WI38 (cell line): ENCODE data around the gene JCAD.

Experiments used
- H3K4me3 ChIP-seq: 2 replicates; pipeline ENCODE4 v1.5.1; 2011; ENCODE audit warnings: low read depth, mild to moderate bottlenecking, control low read depth, low read length
- TF ChIP-seq, protein P1 (sequence below): IDR thresholded peaks from 2 replicates; pipeline ENCODE4 v1.5.1; 2012; ENCODE audit warnings: low read depth, mild to moderate bottlenecking, control low read depth, low read length

JCAD gene

DNA sequence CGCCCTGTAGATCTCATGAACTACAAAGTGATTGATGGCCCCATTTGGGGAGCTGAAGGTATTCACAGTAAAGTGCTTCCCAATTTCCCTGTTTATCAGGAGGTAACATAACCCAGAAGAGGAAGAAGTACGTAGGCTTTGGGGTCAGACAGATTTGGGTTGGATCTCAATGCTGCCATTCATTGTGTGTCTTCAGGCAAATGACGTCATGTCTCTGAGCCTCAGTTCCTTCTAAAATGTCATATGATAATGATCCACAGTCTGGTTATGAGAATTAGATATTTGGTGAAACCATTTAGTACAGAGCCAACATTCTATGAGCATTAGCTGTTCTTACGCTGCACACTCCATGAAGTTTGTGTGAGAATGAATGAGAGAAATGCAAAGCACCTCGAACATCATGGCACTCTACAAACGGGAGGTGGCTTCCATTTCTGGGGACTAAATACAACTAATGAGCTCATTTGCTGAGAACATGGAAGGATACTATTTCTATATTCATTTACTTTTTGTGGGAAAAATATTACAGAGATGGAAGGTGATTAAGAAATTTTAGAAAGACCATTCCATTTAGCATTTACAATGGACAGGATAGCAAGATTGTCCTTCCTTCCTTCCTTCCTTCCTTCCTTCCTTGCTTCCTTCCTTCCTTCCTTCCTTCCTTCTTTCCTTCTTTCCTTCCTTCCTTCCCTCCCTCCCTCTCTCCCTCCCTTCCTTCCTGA, 13.8 kb upstream of the JCAD start:
- no peak overlapping the region for H3K4me3 ChIP-seq
- TF ChIP-seq, protein P1, sequence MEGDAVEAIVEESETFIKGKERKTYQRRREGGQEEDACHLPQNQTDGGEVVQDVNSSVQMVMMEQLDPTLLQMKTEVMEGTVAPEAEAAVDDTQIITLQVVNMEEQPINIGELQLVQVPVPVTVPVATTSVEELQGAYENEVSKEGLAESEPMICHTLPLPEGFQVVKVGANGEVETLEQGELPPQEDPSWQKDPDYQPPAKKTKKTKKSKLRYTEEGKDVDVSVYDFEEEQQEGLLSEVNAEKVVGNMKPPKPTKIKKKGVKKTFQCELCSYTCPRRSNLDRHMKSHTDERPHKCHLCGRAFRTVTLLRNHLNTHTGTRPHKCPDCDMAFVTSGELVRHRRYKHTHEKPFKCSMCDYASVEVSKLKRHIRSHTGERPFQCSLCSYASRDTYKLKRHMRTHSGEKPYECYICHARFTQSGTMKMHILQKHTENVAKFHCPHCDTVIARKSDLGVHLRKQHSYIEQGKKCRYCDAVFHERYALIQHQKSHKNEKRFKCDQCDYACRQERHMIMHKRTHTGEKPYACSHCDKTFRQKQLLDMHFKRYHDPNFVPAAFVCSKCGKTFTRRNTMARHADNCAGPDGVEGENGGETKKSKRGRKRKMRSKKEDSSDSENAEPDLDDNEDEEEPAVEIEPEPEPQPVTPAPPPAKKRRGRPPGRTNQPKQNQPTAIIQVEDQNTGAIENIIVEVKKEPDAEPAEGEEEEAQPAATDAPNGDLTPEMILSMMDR, result no peak

DNA sequence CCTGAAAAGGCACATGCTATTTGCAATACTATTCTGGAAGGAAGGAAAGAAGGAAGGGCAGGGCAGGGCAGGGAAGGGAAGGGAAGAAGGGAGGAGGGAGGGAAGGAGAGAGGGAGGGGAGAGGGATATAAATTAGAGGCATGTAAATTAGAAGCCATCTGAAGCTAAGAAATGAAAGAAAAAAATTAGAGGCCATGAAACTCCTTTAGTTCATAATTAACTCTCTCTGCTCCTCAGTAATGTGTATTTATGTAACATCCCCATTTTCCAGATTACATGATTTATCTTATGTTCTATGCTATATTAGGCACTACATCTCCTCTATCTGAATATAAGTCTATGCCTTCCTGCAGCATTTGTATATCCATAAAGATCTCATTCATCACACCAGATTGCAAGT, 12.7 kb upstream of the JCAD start:
- TF ChIP-seq, protein P1, result no peak
- H3K4me3 ChIP-seq, result no peak overlapping the region

DNA sequence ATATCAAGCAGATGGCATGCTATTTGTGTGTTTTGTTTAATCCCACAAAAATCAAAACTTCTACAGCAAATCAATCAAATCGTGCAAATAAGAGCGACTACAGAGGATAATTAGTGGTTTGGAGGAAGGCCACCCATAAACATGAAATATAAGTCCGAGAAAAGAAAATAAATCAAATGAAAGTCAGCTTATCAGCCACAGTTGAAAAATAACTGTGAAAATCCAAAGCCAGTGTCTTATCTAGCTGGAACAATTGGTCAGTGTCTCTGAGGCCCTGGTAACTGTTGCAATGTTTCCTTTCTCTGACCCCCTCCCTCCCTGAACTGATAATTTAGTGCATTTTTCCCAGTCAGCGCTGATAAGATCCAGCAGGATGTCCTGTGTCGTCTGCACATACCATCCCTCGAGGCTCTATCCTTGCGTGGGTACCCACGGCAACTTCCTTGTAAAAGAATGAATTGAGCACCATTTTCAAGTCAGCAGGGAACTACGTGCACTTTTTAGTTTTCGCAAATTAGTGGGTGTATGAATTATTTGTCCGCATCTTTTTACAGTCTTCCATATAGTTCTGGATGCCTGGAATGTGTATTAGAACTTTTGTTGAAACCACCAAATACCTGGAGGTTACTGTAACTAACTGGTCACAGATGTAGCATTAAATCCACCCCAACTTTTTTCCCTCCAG, 10.8 kb upstream of the JCAD start:
- TF ChIP-seq, protein P1, result no peak
- no peak overlapping the region for H3K4me3 ChIP-seq

DNA sequence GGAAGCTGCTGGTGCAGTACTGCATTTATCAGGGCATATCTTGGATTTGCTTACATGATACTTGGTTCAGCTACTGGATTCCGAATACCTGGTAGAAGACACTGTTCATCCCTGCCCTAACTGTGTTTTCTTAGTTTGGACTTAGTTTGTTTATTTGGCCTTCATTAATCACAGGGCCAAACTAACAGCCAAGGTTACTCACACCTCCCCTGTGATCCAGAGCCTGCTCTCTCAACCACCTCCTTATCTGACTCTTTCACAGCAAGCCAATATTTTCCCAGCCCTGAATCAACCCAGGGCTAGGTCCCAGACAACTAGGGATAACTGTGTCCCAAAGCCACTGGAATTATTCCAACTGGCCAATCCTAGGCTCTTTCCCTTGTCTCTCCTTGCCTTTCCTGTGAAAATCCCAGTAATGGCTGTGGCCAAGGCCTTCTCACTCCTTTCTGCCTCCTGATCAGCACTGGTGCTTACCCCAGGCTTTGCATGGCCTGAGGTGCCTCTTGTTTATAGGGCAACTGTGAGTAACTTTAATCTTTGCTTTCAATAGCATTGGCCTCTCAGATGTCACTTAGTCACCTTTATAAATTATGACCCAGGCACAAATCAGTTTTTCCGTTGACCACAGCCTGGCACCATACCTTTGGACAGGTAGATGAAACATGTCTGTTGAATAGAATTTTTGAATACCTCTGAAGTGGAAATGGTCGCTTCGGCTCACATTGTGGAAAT, 9.3 kb upstream of the JCAD start:
- TF ChIP-seq, protein P1, result no peak

DNA sequence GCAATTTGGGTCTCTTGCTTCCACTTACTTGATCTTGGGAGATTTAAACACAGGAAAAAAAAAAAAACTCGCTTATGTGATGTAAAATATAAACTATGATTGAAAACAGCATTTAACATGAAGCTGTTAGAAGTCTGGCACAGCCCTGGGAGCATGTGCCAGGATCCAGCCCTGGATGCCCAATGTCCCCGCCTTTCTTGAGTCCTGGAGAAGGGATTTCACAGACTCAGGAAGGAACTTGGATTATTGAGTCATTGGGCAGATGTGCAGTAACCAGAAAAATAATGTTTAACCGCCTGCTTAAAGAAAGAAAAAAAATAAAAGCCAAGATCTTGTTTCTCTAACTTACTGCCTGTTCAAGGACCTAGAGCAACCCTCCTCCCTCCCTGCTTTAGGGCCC, 3.7 kb upstream of the JCAD start:
- H3K4me3 ChIP-seq, result no peak overlapping the region
- TF ChIP-seq, protein P1, result no peak

More for the DNA sequence above, 9.3 kb upstream of the JCAD start:
- no peak overlapping the region for H3K4me3 ChIP-seq

DNA sequence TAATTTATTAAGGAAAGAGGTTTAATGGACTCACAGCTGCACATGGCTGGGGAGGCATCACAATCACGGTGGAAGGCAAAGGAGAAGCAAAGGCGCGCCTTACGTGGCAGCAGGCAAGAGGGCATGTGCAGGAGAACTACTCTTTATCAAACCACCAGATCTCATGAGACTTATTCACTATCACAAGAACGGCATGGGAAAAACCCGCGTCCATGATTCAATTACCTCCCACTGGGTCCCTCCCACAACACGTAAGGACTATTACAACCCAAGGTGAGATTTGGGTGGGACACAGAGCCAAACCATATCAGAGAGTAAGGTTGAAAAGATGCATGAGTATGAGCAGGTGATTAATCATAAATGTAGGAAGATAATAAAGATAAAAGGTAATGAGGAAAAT, 3.2 kb upstream of the JCAD start:
- TF ChIP-seq, protein P1, result no peak

DNA sequence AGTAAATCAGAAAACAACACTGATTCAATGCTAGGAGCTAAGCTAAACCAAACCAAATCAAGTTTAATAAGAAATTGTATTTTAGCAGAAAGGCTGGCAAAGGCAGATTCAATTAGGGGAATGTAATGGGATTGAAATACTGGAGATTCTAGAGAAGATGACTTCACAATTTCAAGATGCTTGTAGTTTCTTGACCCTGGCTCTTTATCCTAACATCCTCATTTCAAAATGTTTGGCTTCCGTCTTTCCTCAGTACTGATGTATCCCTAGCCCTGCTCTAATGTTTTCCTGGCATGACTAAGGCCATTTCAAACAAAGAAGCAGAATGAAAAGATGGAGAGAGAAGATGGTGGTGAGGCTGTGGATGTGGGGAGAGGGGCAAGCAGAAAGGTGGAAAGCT, 2.7 kb upstream of the JCAD start:
- H3K4me3 ChIP-seq, result no peak overlapping the region
- TF ChIP-seq, protein P1, result no peak

More for the DNA sequence above, 3.2 kb upstream of the JCAD start:
- H3K4me3 ChIP-seq, result no peak overlapping the region
